8988T (cell line): ENCODE measurements around the gene MMP17.
A peak's percentile ranks its signal among the peaks of the same experiment; 100 is the strongest.

ENCODE experiments used
- DNase-seq: peaks from one replicate; pipeline ENCODE4 v3.0.0; 2011

The MMP17 gene

DNA sequence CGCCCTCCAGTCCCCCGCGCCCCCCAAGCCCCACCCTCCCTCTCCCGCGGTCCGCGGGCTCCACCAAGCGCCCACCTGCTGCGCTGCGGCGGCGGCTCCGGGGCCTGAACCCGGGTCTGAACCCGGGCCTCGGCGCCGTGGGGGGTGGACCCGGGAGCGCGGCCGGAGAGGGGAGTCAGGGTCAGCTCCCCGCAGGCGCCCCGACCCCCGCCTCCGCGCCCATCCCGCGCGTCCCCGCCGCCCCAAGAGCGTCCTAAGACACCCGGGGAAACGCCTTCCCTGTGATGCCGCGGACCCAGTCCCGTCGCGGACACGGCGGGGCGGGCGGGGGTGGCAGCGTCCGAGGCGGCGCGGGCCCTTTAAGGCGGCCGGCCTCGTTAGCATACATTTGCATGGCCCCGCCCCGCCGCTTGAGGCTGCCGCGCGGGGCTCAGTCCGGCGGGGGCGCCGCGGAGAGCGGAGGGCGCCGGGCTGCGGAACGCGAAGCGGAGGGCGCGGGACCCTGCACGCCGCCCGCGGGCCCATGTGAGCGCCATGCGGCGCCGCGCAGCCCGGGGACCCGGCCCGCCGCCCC is at the start of gene MMP17:
TSS of gene MMP17 (plus strand) at position 433 of the 574 bp plus-strand sequence. CDS start at position 535, 102 bp downstream.
- no peak for DNase-seq

DNA sequence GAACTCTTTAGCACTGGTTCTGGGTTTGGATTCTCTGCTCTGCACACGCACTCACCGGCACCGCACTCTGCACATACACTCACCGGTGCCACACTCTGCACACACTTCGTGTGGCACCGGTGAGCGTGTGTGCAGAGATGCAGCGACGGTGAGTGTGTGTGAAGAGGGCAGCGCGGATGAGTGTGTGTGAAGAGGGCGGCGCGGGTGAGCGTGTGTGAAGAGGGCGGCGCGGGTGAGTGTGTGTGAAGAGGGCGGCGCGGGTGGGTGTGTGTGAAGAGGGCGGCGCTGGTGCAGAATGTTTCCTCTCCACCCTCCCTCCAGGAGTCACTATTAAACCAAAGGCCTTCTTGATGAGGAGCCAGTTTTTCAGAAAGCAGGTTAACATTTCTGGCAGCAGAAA is 49.2 kb upstream of the MMP17 start:
- DNase-seq: no peak

DNA sequence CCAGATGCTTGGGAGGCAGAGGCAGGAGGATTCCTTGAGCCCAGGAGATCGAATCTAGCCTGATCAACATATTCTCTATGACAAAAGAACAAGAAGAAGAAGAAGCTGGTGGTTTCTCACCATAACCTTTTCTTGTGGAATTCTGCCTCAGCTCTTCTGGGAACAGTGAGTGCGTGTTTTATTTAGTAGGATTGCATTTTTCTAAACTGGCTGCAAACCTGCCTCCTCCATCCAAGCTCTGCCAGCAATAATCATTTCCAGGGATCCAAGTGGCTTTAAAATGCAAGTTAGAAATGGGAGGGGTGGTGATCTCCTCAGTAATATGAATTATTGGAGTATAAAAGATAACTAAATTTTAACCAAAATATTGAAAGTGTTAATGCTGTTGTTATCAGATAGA is 46.1 kb upstream of the MMP17 start:
- DNase-seq: no peak

DNA sequence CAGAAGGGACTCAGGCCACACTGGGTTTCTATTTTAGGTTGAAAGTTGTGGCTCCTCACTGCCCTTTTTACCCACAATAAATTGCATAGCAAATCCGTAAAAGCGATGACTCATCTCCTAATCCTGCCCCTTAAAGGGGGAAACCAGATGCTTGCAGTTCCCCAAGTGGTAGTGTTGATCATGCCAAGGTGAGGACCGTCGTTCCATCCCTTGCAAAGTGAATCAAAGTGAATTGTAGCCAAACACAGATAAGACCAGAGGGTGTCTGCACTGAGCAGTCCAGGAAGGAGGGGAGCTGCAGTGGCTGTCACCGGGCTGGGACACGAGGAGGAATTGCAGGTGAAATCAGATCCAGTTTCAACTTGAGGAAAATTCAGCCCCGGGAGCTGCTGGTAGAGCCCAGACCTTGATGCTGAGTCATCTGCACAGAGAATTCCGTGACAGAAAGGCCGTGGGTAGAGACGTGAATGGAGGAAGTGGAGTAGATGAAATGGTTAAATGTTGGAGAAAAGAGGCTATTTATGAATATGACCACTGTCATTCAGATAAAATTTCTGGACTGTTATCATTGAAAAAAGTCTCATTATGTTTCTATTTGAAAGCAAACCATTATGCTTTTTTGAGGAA is 44.2 kb upstream of the MMP17 start:
- peak; percentile 42 for DNase-seq

DNA sequence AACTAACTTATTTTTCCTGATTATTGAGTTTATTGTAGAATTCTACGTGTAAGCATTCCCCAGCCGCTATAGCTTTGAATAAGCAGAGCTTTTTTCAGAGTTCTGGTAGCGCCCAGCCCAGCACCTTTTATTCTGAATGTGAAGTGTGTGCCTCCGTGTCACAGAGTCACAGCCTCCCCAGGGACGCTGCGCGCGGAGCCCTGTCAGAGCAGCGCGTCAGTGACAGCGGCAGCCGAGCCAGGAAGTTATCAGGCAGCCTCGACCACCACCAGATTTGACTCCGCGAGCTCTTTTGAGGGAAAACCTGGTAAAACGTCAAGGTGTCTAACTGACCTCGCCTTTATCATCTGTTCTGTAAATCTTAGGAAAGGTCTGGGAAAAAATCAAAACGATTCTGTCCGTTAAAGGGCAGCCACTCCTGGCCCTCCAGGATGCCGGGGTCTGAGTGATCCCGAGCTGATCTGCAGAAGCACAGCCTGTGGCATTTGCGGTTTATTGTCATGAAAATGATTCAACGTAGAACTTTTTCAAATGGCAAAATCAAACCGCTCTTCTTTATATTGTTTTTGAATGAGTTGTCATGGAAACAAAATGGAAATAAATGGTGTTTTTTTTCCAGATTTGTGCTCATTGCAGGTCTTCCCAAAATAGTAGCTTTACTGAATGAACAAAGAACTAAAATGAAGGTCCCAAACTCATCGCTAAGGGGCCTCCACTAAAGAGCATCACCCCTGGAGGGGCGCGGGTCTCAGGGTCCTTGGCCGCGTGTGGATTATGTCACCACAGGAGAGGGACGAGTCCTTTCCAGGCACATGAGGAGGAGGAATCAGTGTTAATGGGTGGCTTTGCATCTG is 43.1 kb upstream of the MMP17 start:
- no peak for DNase-seq

DNA sequence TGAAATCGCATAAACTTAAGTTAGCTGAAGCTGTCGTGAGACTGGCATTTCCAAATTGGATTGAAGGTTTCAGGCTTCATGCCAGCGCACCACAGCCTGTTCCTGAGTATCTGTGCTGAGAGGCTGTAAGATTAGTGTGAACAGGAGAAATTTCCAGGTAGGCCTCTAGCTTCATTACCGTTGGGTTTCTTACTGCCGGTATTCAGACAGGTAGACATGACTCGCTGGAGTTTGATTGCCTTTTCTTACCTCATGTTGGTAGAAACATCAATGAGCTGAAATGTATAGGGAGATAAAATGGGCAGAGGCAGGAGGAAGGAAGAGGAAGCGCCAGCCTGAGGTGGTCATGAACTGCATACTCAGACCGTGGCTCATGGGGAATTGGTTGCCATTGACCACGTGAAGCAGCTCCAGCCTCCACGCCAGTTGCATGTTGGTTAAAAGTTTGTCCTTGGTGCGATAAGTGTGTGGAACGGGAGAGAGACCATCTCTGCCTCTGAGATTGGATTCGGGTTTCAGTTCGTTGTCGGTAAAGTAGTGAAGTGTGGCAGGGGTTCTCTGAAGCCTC is 42.3 kb upstream of the MMP17 start:
- no peak for DNase-seq

DNA sequence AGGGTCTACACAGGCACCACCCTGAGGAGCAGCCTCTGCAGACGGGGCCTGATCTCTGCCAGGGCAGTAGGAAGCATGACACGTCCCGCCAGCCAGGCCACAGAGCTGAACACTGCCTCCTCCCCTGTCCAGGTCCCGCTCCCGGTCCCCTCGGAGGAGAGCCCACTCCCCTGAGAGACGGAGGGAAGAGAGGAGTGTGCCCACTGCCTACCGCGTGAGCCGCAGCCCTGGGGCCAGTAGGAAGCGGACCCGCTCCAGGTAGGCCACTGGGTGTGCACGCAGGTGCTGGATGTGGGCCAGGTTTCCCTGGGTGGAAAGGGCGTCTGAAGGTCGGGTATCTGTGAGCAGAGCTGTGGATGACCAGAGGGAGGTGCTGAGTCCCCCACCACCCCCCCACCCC is 41.9 kb upstream of the MMP17 start:
- no peak for DNase-seq

DNA sequence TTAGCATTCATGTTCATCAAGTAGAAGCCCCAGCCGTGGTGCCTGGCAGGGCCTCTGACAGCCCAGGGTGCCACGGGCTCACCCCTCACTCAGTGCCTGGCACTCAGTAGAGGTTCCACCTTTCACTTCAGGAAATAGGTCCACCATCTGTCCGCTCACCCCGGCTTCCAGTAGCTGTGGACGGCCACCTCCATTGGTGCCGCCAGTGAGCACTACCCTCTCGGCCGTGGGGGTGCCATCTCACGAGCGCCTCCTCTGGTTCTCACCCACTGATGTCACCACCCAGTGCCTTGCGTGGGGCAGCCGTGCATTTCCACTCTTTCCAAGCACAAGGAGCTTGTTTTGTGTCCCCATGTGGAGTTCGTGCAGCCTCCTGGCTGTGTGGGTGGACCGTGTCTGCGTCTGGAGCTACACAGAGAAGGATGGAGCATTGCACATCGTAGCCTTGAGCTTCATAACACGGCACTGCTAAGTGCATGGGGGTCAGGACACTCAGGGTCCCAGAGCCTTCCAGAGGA is 41.0 kb upstream of the MMP17 start:
- no peak for DNase-seq

DNA sequence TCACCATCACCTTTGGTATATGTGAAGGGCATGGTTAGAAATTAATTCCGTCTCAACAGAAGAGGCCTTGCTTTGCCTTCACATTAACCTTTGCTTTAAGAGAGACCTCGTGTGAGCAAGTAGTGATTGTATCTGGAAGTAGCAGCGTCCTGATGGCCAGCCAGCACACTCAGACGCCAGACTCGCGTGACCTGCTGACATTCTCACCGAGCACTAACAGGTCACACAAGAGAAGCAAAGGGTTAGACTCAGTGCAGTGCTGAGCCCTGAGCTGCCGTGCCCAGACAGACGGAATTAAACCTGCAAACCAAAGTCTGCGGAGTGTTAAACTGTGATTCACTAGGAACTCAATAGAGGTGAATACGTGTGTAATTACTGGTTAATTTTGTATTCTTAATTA is 40.1 kb upstream of the MMP17 start:
- DNase-seq: no peak

DNA sequence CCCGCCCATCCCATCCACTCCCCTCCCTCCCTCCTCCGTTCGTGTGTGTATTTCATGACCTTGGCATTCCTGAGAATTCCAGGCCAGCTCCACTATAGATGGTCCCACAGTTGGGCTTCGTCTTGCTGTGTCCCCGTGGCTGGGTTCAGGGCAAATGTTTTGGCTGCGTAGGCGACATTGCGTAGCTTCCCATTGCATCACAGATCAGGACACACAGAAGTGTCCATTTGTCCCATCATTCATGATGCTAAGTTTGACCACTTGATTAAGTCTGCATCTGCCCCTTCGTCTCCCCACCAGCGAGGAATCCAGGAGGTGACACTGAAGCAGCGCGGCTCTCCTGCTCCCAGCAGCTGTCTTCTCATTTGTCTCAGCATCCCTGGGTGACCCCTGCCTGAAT is 38.6 kb upstream of the MMP17 start:
- no peak for DNase-seq

DNA sequence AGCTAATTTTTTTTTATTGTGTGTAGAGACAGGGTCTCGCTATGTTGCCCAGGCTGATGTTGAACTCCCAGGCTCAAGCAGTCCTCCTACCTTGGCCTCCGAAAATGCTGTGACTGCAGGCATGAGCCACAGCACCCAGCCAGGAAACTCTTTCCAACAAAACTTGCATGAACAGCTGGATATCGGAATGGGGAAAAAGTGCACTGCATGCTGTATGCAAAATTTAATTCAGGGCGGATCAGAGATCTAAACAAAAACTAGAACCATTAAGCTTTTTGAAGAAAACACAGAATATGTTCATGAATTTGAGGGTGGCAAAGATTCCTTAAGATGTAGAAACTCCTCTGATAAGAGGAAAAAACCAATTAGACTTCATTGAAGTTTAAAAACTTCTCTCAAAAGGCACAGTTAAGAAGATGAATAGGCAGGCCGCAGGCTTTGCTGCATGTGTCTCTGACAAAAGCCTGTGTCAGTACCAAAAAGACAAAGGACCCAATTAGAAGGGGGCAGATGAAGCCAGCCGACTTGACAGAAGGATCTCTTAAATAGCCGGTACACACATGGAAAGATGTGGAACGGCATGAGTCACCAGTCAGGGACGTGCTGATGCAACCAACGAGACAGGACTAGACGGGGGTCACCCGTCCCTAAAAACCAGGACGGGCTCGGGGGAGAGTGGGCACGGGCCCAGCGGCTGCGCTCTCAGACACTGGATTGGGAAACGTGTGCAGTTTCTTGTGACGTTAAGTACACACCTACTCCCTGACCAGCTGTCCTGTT is 34.8 kb upstream of the MMP17 start:
- DNase-seq: no peak

DNA sequence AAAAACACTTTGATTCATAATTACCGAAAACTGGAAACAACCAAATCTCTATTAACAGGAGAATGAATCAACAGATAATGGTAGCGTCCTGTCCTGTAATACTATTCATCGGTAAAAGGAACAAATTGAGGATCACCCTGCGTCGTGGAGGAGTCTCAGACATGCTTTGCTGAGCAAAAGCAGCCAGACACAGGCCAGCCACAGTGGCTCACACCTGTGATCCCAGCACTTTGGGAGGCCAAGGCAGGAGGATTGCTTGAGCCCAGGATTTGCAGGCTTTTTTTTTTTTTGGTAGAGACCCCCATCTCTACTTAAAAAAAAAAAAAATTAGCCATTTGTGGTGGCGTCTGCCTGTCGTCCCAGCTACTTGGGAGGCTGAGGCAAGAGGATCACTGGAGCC is 34.1 kb upstream of the MMP17 start:
- no peak for DNase-seq

DNA sequence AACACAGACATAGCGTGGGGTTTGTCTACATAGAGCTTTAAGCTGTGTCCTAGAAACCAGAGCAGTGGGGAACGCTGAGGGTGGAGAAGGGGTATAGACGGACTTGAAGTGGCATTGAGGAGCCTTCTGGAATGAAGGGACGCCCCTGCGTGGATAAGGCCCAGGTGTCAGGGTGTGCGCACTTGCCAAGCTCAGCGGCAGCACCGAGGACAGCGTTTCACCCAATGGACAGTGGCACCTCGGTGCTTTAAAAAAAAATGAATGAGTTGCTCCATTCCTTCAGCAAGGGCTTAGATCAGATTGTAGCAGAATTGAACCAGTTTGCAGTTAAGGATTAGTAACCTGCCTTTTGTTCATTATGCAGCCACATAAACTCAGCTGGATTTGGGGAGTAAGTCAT is 33.6 kb upstream of the MMP17 start:
- DNase-seq: no peak

DNA sequence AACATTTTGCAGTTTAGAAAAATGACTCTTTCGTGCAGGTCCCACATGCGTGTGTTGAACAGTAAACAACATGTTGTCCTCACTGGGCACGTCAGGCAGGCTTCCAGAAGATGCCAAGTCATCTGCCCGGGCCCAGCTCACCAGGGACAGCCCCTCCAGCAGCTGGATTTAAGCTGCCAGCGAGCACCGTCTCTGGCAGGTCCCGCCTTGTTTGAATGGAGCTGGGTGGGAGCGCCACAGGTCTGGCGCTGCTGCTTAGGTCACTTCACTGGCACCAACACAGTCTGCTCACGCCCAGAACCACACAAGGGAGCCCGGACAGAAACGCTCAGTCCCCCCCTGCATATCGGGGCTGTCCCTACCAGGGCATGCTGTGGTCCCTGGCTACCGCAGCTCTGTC is 33.1 kb upstream of the MMP17 start:
- no peak for DNase-seq

DNA sequence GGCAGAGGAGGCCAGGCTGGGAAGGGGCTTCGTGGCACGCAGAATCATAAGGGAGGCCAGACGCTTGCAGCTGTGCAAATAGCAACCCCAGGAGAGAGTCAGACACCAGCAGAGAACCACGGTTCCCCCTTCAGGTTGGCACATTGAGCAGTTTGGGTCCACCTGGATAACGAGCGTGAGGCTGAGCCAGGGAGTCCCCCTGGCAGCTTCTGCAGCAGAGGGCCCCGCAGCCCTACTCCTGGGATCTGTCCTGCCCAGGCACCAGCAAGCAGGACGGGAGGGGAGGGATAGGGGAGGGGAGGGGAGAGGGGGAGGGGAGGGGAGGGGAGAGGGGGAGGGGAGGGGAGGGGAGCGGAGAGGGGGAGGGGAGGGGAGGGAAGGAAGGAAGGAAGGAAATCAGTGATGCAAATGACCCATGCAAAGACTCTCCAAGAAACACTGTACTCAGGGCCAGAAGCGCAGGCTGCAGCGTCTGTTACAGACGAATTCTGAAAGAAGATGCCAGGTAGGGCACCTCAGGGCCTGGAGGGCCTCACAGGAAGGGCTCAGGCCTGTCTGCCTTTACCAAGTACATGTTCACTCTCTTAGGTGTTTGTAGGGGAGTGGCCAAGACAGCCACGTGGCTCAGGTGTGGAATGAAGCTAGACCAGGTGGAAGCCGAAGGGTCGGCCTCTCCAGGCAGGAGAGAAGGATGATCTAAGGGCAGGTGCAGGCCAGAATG is 32.3 kb upstream of the MMP17 start:
- no peak for DNase-seq

DNA sequence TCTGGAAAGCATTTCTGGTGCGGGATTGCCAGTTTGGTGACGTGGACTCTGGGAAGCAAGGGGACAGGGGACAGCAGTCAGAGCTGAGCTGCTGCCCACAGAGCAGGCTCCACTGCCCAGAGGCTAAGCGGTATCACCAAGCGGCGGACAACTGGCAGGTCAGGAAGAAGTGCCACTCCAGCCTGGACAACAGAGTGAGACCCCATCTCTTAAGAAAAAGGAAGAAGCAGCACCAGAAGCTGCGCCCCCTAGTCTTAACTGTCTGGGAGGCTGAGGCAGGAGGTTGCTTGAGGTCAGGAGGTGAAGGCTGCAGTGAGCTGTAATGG is 31.8 kb upstream of the MMP17 start:
- DNase-seq: no peak

DNA sequence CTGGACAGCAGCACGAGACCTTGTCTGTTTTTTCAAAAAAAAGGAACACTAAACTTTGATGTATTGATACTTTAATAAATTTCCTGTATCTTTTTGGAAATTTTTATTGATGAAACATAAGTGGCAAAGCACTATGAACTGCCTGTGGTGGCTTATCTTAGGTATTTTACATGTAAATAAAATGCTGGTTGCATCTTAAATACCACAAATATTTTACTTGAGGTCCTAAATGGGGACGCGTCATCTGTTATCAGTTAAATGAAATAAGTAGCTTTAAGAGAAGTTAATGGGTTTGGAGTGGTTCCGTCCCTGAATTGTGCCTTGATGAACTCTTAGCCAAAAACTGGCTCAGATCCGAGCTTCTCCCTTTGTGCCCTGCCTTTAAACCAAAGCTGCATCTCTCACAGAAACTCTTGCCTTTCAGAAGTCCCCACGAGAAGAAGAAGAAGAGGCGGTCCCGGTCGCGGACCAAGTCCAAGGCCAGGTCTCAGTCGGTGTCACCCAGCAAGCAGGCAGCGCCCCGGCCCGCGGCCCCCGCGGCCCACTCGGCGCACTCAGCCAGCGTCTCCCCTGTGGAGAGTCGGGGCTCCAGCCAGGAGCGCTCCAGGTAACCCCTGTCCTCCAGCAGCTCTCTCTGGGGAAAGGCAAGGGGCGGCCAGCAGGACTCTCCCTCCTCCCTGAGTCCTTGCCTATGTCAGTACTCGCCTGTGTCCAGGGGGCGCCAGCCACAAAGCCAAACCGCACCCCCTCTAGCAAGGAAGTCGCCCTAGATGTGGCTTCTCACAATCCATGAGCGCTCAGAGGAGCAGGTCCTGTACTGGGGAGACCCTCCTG is 31.2 kb upstream of the MMP17 start:
- no peak for DNase-seq

DNA sequence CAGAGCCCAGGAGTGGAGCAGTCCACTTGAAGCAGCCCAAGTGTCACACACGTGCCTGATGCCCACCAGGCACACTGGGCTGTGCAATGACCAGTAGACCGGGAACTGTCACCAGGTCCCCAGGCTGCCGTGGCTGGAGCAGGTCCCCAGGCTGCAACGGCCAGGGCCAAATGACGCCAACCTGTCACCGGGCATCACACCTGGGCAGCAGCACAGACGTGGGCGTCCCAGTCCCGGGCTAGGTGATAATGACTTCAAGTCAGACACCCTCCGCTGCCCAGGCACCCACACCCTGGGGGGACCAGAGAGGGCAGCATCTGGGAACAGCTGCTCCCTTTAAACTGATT is 30.6 kb upstream of the MMP17 start:
- DNase-seq: no peak

DNA sequence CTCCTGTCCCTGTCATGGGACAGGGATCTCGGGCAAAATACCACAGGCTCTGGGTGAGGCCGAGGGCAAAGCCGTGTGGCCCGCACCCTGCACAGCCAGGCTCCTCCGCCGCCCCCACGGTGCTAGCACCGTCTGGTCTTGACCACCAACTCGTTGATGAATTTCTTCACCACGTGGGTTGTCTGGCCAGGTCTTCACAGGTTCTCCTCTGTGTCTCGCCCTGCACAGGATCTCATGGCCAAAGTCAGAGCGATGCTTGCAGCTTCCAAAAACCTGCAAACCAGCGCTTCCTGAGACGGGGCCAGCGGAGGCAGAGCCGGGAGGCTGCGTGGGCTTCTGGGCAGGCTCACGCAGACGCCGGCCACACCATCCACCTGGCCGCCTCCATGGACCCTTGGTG is 29.0 kb upstream of the MMP17 start:
- DNase-seq: no peak

DNA sequence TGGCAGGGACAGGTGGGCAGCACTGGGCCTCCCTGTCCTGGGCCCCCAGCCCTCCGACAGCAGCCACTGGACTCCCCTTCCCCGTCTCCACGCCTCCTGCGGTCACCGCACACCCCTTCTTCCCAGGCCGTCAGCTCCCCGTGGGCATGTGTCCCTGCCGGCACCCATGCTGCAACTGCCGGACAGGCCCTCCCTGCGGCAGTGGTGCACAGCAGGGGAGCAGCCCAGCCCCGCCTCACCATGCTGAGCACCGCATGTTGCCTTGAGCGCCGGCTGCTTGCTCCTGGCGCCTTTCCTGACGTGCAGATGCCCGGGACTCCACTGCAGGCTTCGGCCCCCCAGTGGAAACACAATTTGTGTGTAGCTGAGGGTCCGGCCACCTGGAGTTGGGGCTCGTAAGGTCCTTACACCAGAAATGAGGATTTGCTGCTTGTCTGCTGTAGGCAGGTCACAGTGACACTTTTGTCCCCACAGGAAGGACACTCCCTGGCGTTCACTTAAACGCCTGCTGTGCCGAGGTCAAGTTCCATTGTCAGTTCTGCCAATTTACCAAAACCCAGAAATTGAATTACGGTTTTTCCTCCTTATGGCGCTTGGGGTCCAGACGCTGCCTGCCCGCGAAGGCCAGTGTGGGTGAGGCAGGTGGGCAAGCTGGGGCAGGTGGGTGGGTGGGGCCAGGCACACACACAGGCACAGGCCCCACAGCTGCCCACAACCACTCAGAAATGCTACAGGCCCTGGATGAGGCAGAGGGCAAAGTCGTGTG is 28.2 kb upstream of the MMP17 start:
- no peak for DNase-seq
